HCT116 (cell line): Measurements from ENCODE around the gene VASH1. TPM values are rescaled to one million over a fixed set of nuclear protein-coding genes. Genes with fewer than 3 reads are reported as not detected.

ENCODE experiments used
- ATAC-seq: fragments of 200-7000 bp; cut with Tn5 transposase; 2 replicates; pipeline ENCODE4 v1.9.1; 2020; ENCODE audit warnings: mild to moderate bottlenecking, moderate library complexity
- BruUV-seq: library from RNA; stranded (reverse); fragments of 400-500 nt; replicated peaks from 2 replicates; lab custom pipeline; 2021; lab: Mats Ljungman, UMichigan
- CTCF ChIA-PET: fragments of 300-600 bp; sonication (Branson Sonifier 250); formaldehyde crosslinking; loops from one replicate; lab custom pipeline; 2021; ENCODE audit warnings: antibody characterized with exemption; lab: Charles Lee
- POLR2A ChIA-PET: fragments of 300-600, 350-600 bp; sonication (Branson Sonifier 250); formaldehyde crosslinking; loops from one replicate; lab custom pipeline; 2021; ENCODE audit warnings: antibody characterized with exemption; lab: Charles Lee
- RAD21 ChIA-PET, 2 experiments: fragments of 300-600 bp; sonication (Branson Sonifier 250); formaldehyde crosslinking; loops; one replicate each; lab custom pipeline; 2023; ENCODE audit warnings: low total read pairs in 2 of 2; ENCODE audit not compliant: uncharacterized antibody in 2 of 2, unreplicated experiment in 2 of 2, low non-redundant PET in 1 of 2; lab: Charles Lee
- DNase-seq: peaks from one replicate; pipeline ENCODE4 v3.0.0-alpha.2; 2010; ENCODE audit warnings: low read depth, low spot score
- H2AFZ ChIP-seq: fragments of 200-600 bp; shearing (Covaris generic), sonication (generic); 2 replicates; pipeline ENCODE4 v1.6.1; 2017; ENCODE audit warnings: low read depth, mixed run types, mixed read lengths, antibody characterized with exemption, low read length; ENCODE audit not compliant: poor library complexity, severe bottlenecking
- H3K27ac ChIP-seq: 2 replicates; pipeline ENCODE4 v1.5.1; 2012; ENCODE audit warnings: low read depth, low read length
- H3K27me3 ChIP-seq: fragments of 200-600 bp; sonication (generic); 2 replicates; pipeline ENCODE4 v1.6.1; 2016; ENCODE audit warnings: mixed run types, low read length, mixed read lengths; ENCODE audit not compliant: insufficient read depth
- H3K36me3 ChIP-seq, 2 experiments: fragments of 200-500 bp in 1 of 2; fragments of 200-600 bp in 1 of 2; sonication (Bioruptor generic) in 1 of 2; sonication (generic) in 1 of 2; 2 replicates each; pipeline versions ENCODE4 v1.5.1 to v1.6.1; 2014 to 2016; ENCODE audit warnings: low read length in 2 of 2, inconsistent platforms in 1 of 2, mixed read lengths in 1 of 2, mixed run types in 1 of 2; ENCODE audit not compliant: insufficient read depth in 2 of 2, control insufficient read depth in 1 of 2
- H3K4me1 ChIP-seq, 2 experiments: fragments of 200-600 bp in 1 of 2; sonication (generic) in 1 of 2; 2 replicates each; pipeline versions ENCODE4 v1.5.1 to v1.6.1; 2012 to 2017; ENCODE audit warnings: low read length in 2 of 2, inconsistent platforms in 1 of 2, mild to moderate bottlenecking in 1 of 2, mixed read lengths in 1 of 2, mixed run types in 1 of 2, moderate library complexity in 1 of 2; ENCODE audit not compliant: insufficient read depth in 2 of 2, control insufficient read depth in 1 of 2
- H3K4me2 ChIP-seq: fragments of 200-600 bp; sonication (generic); 2 replicates; pipeline ENCODE4 v1.6.1; 2017; ENCODE audit warnings: mixed run types, low read length, mixed read lengths
- H3K4me3 ChIP-seq, 2 experiments: fragments of 200-600 bp in 1 of 2; sonication (generic) in 1 of 2; replicated peaks in 1 of 2; 2 replicates each; pipeline ENCODE4 v1.5.1; 2011 to 2016; ENCODE audit warnings: low read length in 2 of 2, control low read depth in 1 of 2, low read depth in 1 of 2, mild to moderate bottlenecking in 1 of 2, mixed read lengths in 1 of 2, mixed run types in 1 of 2
- H3K79me2 ChIP-seq: fragments of 200-600 bp; sonication (generic); 2 replicates; pipeline ENCODE4 v1.6.1; 2017; ENCODE audit warnings: mild to moderate bottlenecking, mixed run types, low read length, moderate library complexity, mixed read lengths; ENCODE audit not compliant: insufficient read depth
- H3K9ac ChIP-seq: fragments of 200-600 bp; sonication (generic); 2 replicates; pipeline ENCODE4 v1.6.1; 2016; ENCODE audit warnings: low read length, mixed read lengths
- H3K9me2 ChIP-seq: fragments of 200-600 bp; sonication (generic), shearing (Covaris generic); 2 replicates; pipeline ENCODE4 v1.6.1; 2017; ENCODE audit warnings: mixed run types, mild to moderate bottlenecking, moderate library complexity; ENCODE audit not compliant: insufficient read depth
- H3K9me3 ChIP-seq, 2 experiments: fragments of 200-500 bp in 1 of 2; fragments of 200-600 bp in 1 of 2; sonication (Bioruptor generic) in 1 of 2; sonication (generic) in 1 of 2; 2 replicates each; pipeline ENCODE4 v1.6.1; 2014 to 2017; ENCODE audit warnings: low read length in 2 of 2, mixed read lengths in 2 of 2, inconsistent platforms in 1 of 2, low read depth in 1 of 2, mild to moderate bottlenecking in 1 of 2, mixed run types in 1 of 2, moderate library complexity in 1 of 2; ENCODE audit not compliant: control insufficient read depth in 1 of 2, insufficient read depth in 1 of 2
- H4K20me1 ChIP-seq: fragments of 200-600 bp; sonication (generic), shearing (Covaris generic); 2 replicates; pipeline ENCODE4 v1.6.1; 2017; ENCODE audit warnings: mixed run types, mild to moderate bottlenecking, moderate library complexity; ENCODE audit not compliant: insufficient read depth
- EGR1 ChIP-seq: IDR thresholded peaks from 2 replicates; pipeline ENCODE4 v1.6.1; 2012; ENCODE audit warnings: low read depth
- ELF1 ChIP-seq: IDR thresholded peaks from 2 replicates; pipeline ENCODE4 v1.6.1; 2012; ENCODE audit warnings: low read depth, borderline replicate concordance
- FOSL1 ChIP-seq: IDR thresholded peaks from 2 replicates; pipeline ENCODE4 v1.6.1; 2012; ENCODE audit warnings: low read depth
- RAD21 ChIP-seq: IDR thresholded peaks from 2 replicates; pipeline ENCODE4 v1.6.1; 2012; ENCODE audit warnings: low read depth, mild to moderate bottlenecking
- SRF ChIP-seq: IDR thresholded peaks from 2 replicates; pipeline ENCODE4 v1.6.1; 2012; ENCODE audit warnings: low read depth
- ZNF274 ChIP-seq: fragments of 200-500 bp; sonication (Bioruptor generic); IDR thresholded peaks from 2 replicates; pipeline ENCODE4 v1.6.1; 2014; ENCODE audit warnings: mild to moderate bottlenecking, low read depth, low read length, inconsistent platforms
- intact Hi-C: fragments of 100-400 bp; cut with micrococcal nuclease; formaldehyde crosslinking; loops from 2 replicates; pipeline ENCODE4 v1.10.0; 2022
- total RNA-seq: library from RNA; stranded (reverse); gene quantifications from one replicate; pipeline ENCODE4 v1.2.1, GENCODE V29; 2021; ENCODE audit not compliant: unreplicated experiment
- TF ChIP-seq, protein P1 (sequence below): IDR thresholded peaks from 2 replicates; pipeline ENCODE4 v1.6.1; 2011; ENCODE audit warnings: mild to moderate bottlenecking, low read length, moderate library complexity; ENCODE audit not compliant: insufficient replicate concordance; ENCODE audit errors: extremely low read depth

VASH1 gene
- total RNA-seq, 1 experiment from 2014 or later, result 13.3 TPM

DNA sequence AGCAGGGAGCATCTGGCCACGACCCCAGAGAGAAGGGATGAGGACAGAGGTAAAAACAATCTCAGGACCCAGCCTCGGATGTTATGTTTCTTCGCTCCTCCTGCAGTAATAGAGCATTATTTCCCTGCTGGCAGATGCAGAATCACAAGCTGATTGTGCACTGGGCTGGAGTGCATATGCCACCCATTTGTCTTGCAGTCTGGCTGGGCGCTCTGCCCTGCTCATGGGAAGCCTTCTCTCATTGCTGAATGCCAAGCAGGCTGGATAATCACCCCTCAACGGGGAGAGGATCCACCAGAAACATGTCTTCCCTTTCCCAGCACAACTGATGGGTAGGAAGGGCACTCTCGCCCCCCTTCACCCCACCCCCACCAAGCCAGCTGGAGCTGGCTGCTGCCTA lies 8.5 kb upstream of the VASH1 start:
- H3K9me2 ChIP-seq, result no peaks in the 10 kb centered on the region
- intact Hi-C loops, result no loop called here
- H3K27me3 ChIP-seq, result 0 out of 2 replicates have a peak, but pooled peaks cover 7% of the 10 kb centered on the region
- no peak overlapping the region for H2AFZ ChIP-seq
- H3K27ac ChIP-seq, result no peak overlapping the region
- H3K4me3 ChIP-seq, result no peak overlapping the region
- H3K4me2 ChIP-seq, result no peak overlapping the region
- no peaks in the 10 kb centered on the region for H3K4me1 ChIP-seq
- no peak overlapping the region for H3K9ac ChIP-seq
- DNase-seq (no peak), ATAC-seq (no peak)
- TF ChIP-seq ZNF274, result no peak
- TF ChIP-seq, protein P1, sequence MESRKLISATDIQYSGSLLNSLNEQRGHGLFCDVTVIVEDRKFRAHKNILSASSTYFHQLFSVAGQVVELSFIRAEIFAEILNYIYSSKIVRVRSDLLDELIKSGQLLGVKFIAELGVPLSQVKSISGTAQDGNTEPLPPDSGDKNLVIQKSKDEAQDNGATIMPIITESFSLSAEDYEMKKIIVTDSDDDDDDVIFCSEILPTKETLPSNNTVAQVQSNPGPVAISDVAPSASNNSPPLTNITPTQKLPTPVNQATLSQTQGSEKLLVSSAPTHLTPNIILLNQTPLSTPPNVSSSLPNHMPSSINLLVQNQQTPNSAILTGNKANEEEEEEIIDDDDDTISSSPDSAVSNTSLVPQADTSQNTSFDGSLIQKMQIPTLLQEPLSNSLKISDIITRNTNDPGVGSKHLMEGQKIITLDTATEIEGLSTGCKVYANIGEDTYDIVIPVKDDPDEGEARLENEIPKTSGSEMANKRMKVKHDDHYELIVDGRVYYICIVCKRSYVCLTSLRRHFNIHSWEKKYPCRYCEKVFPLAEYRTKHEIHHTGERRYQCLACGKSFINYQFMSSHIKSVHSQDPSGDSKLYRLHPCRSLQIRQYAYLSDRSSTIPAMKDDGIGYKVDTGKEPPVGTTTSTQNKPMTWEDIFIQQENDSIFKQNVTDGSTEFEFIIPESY, result no peak
- POLR2A ChIA-PET, result no interaction called here
- no TSS peak for BruUV-seq
- no peaks in the 10 kb centered on the region for H3K36me3 ChIP-seq
- RAD21 ChIA-PET, result no interaction called here
- no peaks in the 10 kb centered on the region for H4K20me1 ChIP-seq
- CTCF ChIA-PET, result no interaction called here
- no peaks in the 10 kb centered on the region for H3K9me3 ChIP-seq
- no peaks in the 10 kb centered on the region for H3K79me2 ChIP-seq

DNA sequence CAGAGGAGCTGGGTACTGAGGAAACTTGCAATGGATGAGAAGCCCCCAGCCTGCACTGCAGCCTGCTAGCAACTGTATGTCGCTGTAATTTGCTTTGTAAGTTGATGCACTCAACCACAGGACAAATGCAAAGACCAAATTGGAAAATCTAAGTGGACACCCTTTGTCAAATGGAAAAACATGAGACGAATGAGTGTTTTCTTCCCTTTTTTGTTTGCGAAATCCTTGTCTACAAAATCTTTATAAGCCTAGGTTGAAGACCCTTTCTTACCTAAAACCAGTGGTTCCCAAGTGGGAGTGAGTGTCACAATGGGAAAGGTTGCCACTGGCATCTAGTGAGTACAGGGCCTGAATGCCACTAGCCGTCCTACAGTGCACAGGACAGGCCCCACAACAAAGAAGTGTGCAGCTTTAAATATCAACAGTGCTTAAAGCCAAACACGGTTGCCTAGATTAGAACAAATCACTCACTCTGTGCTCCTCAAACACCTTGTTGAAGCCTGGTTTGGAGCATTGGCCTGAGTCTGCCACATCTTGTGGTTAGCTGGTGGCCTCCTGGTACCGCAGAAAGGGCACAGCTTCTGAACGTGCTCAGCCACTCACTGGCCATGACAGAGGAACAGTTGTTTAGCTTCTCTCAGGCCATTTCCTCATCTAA lies 7.6 kb upstream of the VASH1 start:
- RAD21 ChIA-PET, result no interaction called here
- ATAC-seq, result no peak
- POLR2A ChIA-PET, result no interaction called here
- DNase-seq, result no peak
- no peak overlapping the region for H3K27ac ChIP-seq
- no peak overlapping the region for H3K4me2 ChIP-seq
- BruUV-seq, result no TSS peak
- no peak overlapping the region for H3K9ac ChIP-seq
- CTCF ChIA-PET, result interaction anchor here (0.6 kb wide), 1 partner anchor 1009 kb away, joined by 3 read pairs; no protein-coding TSS in a partner anchor
- intact Hi-C loops, result no loop called here
- no peaks in the 10 kb centered on the region for H3K9me3 ChIP-seq
- H3K4me3 ChIP-seq, result no peak overlapping the region
- H3K27me3 ChIP-seq, result 0 out of 2 replicates have a peak, but pooled peaks cover 7% of the 10 kb centered on the region
- H2AFZ ChIP-seq, result no peak overlapping the region
- H3K79me2 ChIP-seq, result no peaks in the 10 kb centered on the region
- no peaks in the 10 kb centered on the region for H3K9me2 ChIP-seq
- H3K36me3 ChIP-seq, result no peaks in the 10 kb centered on the region
- H3K4me1 ChIP-seq, result no peaks in the 10 kb centered on the region
- no peaks in the 10 kb centered on the region for H4K20me1 ChIP-seq
- TF ChIP-seq RAD21 (no peak), ELF1 (no peak), SRF (no peak), EGR1 (no peak), FOSL1 (no peak), ZNF274 (no peak)
- TF ChIP-seq, all 23 proteins: peak for 0
